H9 (cell line): Measurements from ENCODE around the gene PRIMPOL. TPM values are rescaled to one million over a fixed set of nuclear protein-coding genes. Genes with fewer than 3 reads are reported as not detected.
A peak's percentile ranks its signal among the peaks of the same experiment; 100 is the strongest.

Experiments used
- DNase-seq: peaks from one replicate; pipeline ENCODE4 v3.0.0-alpha.2; 2017
- H2AFZ ChIP-seq: one replicate; pipeline ENCODE4 v1.6.1; 2013; ENCODE audit warnings: mild to moderate bottlenecking, low read length, control low read depth, moderate library complexity
- H2AK5ac ChIP-seq: 2 replicates; pipeline ENCODE4 v1.6.1; 2013; ENCODE audit warnings: low read length, control low read depth, mixed read lengths; ENCODE audit not compliant: insufficient read length
- H2BK120ac ChIP-seq: one replicate; pipeline ENCODE4 v1.6.1; 2013; ENCODE audit warnings: low read depth, mild to moderate bottlenecking, low read length, control low read depth, inconsistent platforms; ENCODE audit not compliant: poor library complexity, severe bottlenecking
- H2BK12ac ChIP-seq: 2 replicates; pipeline ENCODE4 v1.6.1; 2013; ENCODE audit warnings: low read length, control low read depth, mixed read lengths, low read depth; ENCODE audit not compliant: insufficient read length
- H2BK15ac ChIP-seq: 2 replicates; pipeline ENCODE4 v1.6.1; 2013; ENCODE audit warnings: low read depth, low read length, control low read depth
- H2BK20ac ChIP-seq: one replicate; pipeline ENCODE4 v1.6.1; 2013; ENCODE audit warnings: low read depth, mild to moderate bottlenecking, low read length, control low read depth, inconsistent platforms; ENCODE audit not compliant: poor library complexity, severe bottlenecking
- H2BK5ac ChIP-seq: 2 replicates; pipeline ENCODE4 v1.6.1; 2013; ENCODE audit warnings: low read length, control low read depth, mixed read lengths; ENCODE audit not compliant: insufficient read length
- H3K14ac ChIP-seq: 2 replicates; pipeline ENCODE4 v1.6.1; 2013; ENCODE audit warnings: low read length, control low read depth; ENCODE audit not compliant: insufficient read depth
- H3K18ac ChIP-seq: 2 replicates; pipeline ENCODE4 v1.6.1; 2013; ENCODE audit warnings: low read depth, mild to moderate bottlenecking, mixed read lengths, low read length, control low read depth; ENCODE audit not compliant: insufficient read length
- H3K23ac ChIP-seq: 2 replicates; pipeline ENCODE4 v1.6.1; 2013; ENCODE audit warnings: low read length, control low read depth, mixed read lengths, low read depth; ENCODE audit not compliant: insufficient read length
- H3K23me2 ChIP-seq: 2 replicates; pipeline ENCODE4 v1.6.1; 2013; ENCODE audit warnings: low read depth, mild to moderate bottlenecking, mixed read lengths, low read length, control low read depth; ENCODE audit not compliant: insufficient read length, poor library complexity, severe bottlenecking
- H3K27ac ChIP-seq: 2 replicates; pipeline ENCODE4 v1.5.1; 2013; ENCODE audit warnings: low read length, control low read depth, mixed read lengths, low read depth; ENCODE audit not compliant: insufficient read length
- H3K27me3 ChIP-seq: 2 replicates; pipeline ENCODE4 v1.6.1; 2013; ENCODE audit warnings: low read length, control low read depth, inconsistent platforms; ENCODE audit not compliant: insufficient read depth
- H3K4ac ChIP-seq: 2 replicates; pipeline ENCODE4 v1.6.1; 2013; ENCODE audit warnings: low read depth, mild to moderate bottlenecking, control low read depth, inconsistent platforms, low read length, moderate library complexity
- H3K4me1 ChIP-seq: 2 replicates; pipeline ENCODE4 v1.6.1; 2013; ENCODE audit warnings: low read length, control low read depth, inconsistent platforms; ENCODE audit not compliant: insufficient read depth
- H3K4me2 ChIP-seq: 2 replicates; pipeline ENCODE4 v1.6.1; 2013; ENCODE audit warnings: low read length, control low read depth, mixed read lengths; ENCODE audit not compliant: insufficient read length, insufficient read depth
- H3K56ac ChIP-seq: 2 replicates; pipeline ENCODE4 v1.6.1; 2013; ENCODE audit warnings: low read depth, mild to moderate bottlenecking, mixed read lengths, low read length, control low read depth; ENCODE audit not compliant: insufficient read length
- H3K79me1 ChIP-seq: 2 replicates; pipeline ENCODE4 v1.6.1; 2013; ENCODE audit warnings: low read depth, mild to moderate bottlenecking, moderate library complexity, low read length, control low read depth, inconsistent platforms; ENCODE audit not compliant: insufficient read depth, poor library complexity, severe bottlenecking
- H3K79me2 ChIP-seq: 2 replicates; pipeline ENCODE4 v1.6.1; 2013; ENCODE audit warnings: low read length, control low read depth, inconsistent platforms; ENCODE audit not compliant: insufficient read depth
- H3K9ac ChIP-seq: 2 replicates; pipeline ENCODE4 v1.6.1; 2013; ENCODE audit warnings: low read length, control low read depth, mixed read lengths; ENCODE audit not compliant: insufficient read length; ENCODE audit errors: extremely low read depth
- H3K9me3 ChIP-seq: one replicate; pipeline ENCODE4 v1.6.1; 2013; ENCODE audit warnings: low read depth, low read length, inconsistent platforms; ENCODE audit not compliant: control insufficient read depth
- H3T11ph ChIP-seq: one replicate; pipeline ENCODE4 v1.6.1; 2013; ENCODE audit warnings: mild to moderate bottlenecking, low read length, control low read depth, inconsistent platforms
- H4K20me1 ChIP-seq: one replicate; pipeline ENCODE4 v1.6.1; 2013; ENCODE audit not compliant: control insufficient read depth, insufficient read length, insufficient read depth
- H4K5ac ChIP-seq: 2 replicates; pipeline ENCODE4 v1.6.1; 2013; ENCODE audit warnings: low read depth, mild to moderate bottlenecking, mixed read lengths, low read length, control low read depth; ENCODE audit not compliant: insufficient read length
- H4K8ac ChIP-seq: replicated peaks from 2 replicates; pipeline ENCODE4 v1.6.1; 2013; ENCODE audit warnings: low read length, control low read depth, mixed read lengths, low read depth; ENCODE audit not compliant: insufficient read length
- H4K91ac ChIP-seq: 2 replicates; pipeline ENCODE4 v1.6.1; 2013; ENCODE audit warnings: low read depth, mild to moderate bottlenecking, moderate library complexity, mixed read lengths, low read length, control low read depth; ENCODE audit not compliant: insufficient read length
- H3K27ac Mint-ChIP-seq, 3 experiments: 2 replicates in 2 of 3; 3 replicates in 1 of 3; pipeline ENCODE4 v1.8.0; 2020 to 2021; ENCODE audit warnings: mixed read lengths in 3 of 3, mild to moderate bottlenecking in 1 of 3, moderate library complexity in 1 of 3
- H3K27me3 Mint-ChIP-seq: 2 replicates; pipeline ENCODE4 v1.8.0; 2021; ENCODE audit warnings: low read depth, mild to moderate bottlenecking, moderate library complexity, mixed read lengths
- H3K36me3 Mint-ChIP-seq, 3 experiments: 2 replicates in 2 of 3; 3 replicates in 1 of 3; pipeline ENCODE4 v1.8.0; 2020 to 2021; ENCODE audit warnings: low read depth in 3 of 3, mixed read lengths in 3 of 3; ENCODE audit not compliant: insufficient read depth in 1 of 3
- H3K4me1 Mint-ChIP-seq, 2 experiments: 2 replicates each; pipeline ENCODE4 v1.8.0; 2020; ENCODE audit warnings: mixed read lengths in 2 of 2
- H3K4me3 Mint-ChIP-seq, 2 experiments: 2 replicates in 1 of 2; 3 replicates in 1 of 2; pipeline ENCODE4 v1.8.0; 2020 to 2021; ENCODE audit warnings: mild to moderate bottlenecking in 2 of 2, mixed read lengths in 2 of 2, moderate library complexity in 1 of 2
- H3K9me3 Mint-ChIP-seq, 2 experiments: 2 replicates in 1 of 2; 3 replicates in 1 of 2; pipeline ENCODE4 v1.8.0; 2020; ENCODE audit warnings: mild to moderate bottlenecking in 2 of 2, mixed read lengths in 2 of 2, moderate library complexity in 1 of 2
- WGBS: extraction: QIAGEN DNeasy Blood & Tissue Kit; methylation state at CpG from one replicate; pipeline ENCODE4 v1.1.7; 2013; ENCODE audit warnings: missing lambda C conversion rate, low lambda C conversion rate, mixed read lengths; ENCODE audit not compliant: insufficient read length; ENCODE audit errors: extremely low coverage; 5-methylcytosine and 5-hydroxymethylcytosine counted together
- total RNA-seq: library from RNA; stranded (reverse); gene quantifications from 2 replicates; pipeline ENCODE4 v1.2.1, GENCODE V29; 2021
- TF ChIP-seq, protein P1 (sequence below): fragments of 200-600 bp; sonication (generic); conservative IDR thresholded peaks from 3 replicates; pipeline ENCODE4 v1.8.0; 2021; ENCODE audit warnings: antibody characterized with exemption, mild to moderate bottlenecking

The PRIMPOL gene
- total RNA-seq, 1 experiment from 2014 or later = 4.9 TPM

DNA sequence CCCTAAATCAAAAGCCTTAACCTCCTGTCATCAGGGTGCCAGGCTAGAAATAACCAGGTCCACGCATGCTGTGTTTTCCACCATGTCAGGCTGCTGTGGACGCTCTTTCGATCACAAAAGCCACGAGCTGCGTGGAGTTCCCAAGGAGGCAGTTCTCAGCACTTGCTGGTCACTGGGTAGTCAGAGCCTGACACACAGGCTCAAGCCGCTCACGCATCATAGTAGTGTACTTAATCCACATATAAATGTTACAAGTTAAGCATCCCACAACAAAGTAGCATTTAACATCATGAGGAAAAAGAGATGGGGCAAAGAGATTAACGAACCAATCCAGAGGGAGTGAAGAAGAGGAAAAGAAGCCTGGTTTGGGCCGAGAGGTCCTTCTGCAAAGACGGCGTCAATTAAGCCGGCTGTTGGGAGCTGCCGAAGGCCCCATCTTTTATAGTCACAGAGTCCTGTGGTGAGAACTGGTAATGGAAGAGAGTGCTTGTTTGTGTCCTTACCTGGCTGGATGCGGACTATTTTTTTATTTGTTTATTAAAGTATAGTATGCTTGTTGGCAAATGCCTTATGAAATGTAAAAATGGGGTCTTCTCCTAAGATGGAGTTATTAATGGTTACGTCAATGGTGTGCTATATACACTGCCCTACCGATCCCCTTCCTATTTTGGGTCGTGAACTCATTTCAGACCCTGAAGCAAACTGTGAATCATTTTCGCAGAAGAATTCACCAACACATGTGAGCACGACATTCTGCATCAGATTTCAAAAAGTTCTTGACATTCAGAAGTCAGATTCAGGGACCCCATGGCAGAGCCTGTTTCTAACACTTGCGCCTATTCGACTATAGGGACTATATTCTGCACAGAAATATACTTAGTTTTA, 675 bp downstream of the PRIMPOL start:
- Histone ChIP-seq H3K23me2 (peaks cover 13% of the 10 kb centered on the region), H3K27me3 (no peaks in the 10 kb centered on the region), H4K5ac (no peak overlapping the region), H2BK5ac (no peak overlapping the region), H3K18ac (peak overlapping the region; percentile 69), H3K27ac (no peak overlapping the region), H2AFZ (peak overlapping the region; percentile 2), H2BK120ac (no peak overlapping the region), H4K91ac (no peak overlapping the region), H3K9ac (peak overlapping the region; percentile 80), H3K4me2 (peak overlapping the region; percentile 81), H2BK12ac (no peak overlapping the region), H3K79me1 (no peaks in the 10 kb centered on the region), H3K79me2 (peaks cover 27% of the 10 kb centered on the region), H2BK20ac (no peak overlapping the region), H3K23ac (no peak overlapping the region), H4K20me1 (no peaks in the 10 kb centered on the region), H2BK15ac (no peak overlapping the region), H4K8ac (no peak overlapping the region), H3K14ac (peak overlapping the region; percentile 19; the same call in 1 of the 2 replicates), H3K56ac (no peak overlapping the region), H2AK5ac (no peak overlapping the region), H3K4me1 (peaks cover 11% of the 10 kb centered on the region; the same call in 1 of the 2 replicates), H3K9me3 (no peaks in the 10 kb centered on the region), H3K4ac (no peak overlapping the region; the same call in 1 of the 2 replicates), H3T11ph (no peak overlapping the region)
- Mint-ChIP-seq H3K4me1 (peaks cover 51 to 53% of the 10 kb centered on the region in 2 experiments), H3K27ac (peak overlapping the region; percentile 93 to 99 (median 97)), H3K9me3 (no peaks in the 10 kb centered on the region), H3K36me3 (peaks cover 2 to 19% (median 15%) of the 10 kb centered on the region in 3 experiments; a peak in 5 of 7 replicates), H3K27me3 (no peaks in the 10 kb centered on the region), H3K4me3 (peak overlapping the region; percentile 79 to 85)
- DNase-seq = no peak
- TF ChIP-seq, protein P1, sequence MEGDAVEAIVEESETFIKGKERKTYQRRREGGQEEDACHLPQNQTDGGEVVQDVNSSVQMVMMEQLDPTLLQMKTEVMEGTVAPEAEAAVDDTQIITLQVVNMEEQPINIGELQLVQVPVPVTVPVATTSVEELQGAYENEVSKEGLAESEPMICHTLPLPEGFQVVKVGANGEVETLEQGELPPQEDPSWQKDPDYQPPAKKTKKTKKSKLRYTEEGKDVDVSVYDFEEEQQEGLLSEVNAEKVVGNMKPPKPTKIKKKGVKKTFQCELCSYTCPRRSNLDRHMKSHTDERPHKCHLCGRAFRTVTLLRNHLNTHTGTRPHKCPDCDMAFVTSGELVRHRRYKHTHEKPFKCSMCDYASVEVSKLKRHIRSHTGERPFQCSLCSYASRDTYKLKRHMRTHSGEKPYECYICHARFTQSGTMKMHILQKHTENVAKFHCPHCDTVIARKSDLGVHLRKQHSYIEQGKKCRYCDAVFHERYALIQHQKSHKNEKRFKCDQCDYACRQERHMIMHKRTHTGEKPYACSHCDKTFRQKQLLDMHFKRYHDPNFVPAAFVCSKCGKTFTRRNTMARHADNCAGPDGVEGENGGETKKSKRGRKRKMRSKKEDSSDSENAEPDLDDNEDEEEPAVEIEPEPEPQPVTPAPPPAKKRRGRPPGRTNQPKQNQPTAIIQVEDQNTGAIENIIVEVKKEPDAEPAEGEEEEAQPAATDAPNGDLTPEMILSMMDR = no peak
- no CpG with 5 or more reads among the region's 21 CpGs for WGBS
